Measurements from ENCODE around the gene TWSG1. TPM values are rescaled to one million over a fixed set of nuclear protein-coding genes. Genes with fewer than 3 reads are reported as not detected.

The TWSG1 gene
- total and polyA plus RNA-seq, 2 of the 13 experiments (the other 11 are each of a cell fraction or from before 2014, with no cell fraction given) = 6.6 to 9.4 TPM

DNA sequence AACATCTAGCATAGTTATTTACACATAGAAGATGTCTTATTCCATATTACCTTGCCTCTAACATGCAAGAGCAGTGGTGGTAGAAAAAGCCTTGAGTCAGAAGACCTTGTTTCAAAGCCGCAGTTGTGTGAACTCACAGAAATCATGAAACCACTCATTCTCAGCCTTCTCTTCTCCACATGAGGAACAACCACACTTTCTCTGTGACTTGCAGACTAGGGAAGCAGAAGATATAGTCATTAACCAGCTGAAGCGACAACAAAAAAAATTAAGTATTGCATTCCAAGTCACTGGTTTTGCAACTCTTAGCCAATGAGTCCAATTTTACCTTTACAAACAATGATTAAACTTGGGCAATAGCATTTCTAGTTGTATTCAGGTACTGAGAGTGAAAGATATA lies 19.0 kb downstream of the TWSG1 start (continued):
- no peak for TF ChIP-seq ZNF18 (CRISPR knock-in tag; IDR thresholded peaks at IDR 0.05; ENCODE audit: insufficient replicate concordance)
- TF ChIP-seq TOPORS (CRISPR knock-in tag; IDR thresholded peaks at IDR 0.05) = no peak

DNA sequence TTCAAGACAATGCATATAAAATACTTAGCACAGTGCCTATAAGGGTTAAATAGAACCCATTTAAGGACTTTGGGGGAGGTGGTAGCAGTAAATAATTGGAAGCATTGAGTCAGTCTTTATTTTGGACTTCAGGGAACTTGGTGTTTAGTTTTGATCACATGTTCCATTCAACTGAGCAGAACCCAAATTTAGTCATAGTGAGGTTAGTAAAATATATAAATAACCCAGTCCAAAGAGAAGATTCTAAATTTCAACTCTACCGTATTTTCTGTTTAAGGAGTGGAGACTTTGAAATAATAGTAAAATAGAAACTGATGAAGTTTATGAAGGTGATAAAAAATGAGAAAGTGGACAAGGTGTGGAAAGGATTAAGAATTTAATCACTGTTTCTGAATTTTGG lies 19.7 kb downstream of the TWSG1 start:
- no peaks in the 10 kb centered on the region for H3K9me3 ChIP-seq (ENCODE audit: low read length)
- H3K27ac ChIP-seq (ENCODE audit: extremely low read length, insufficient read depth, low read length) = no peak overlapping the region
- no peak overlapping the region for H2AFZ ChIP-seq (ENCODE audit: low read length)
- no TSS peak for BruUV-seq (replicated peaks)
- intact Hi-C loops (cut with micrococcal nuclease; ENCODE audit: unreplicated experiment) = no loop called here
- no peak overlapping the region for H3K4me2 ChIP-seq (ENCODE audit: low read depth, low read length)
- in situ Hi-C loops (cut with HindIII; ENCODE audit: extremely low pct_ligation_motif_present, low pct_unique_long_range_greater_than_20kb) = no loop called here
- FAIRE-seq (no peak), ATAC-seq (no peak), DNase-seq (ENCODE audit: low spot score) (no peak)
- H3K36me3 ChIP-seq (replicated peaks in 1 of 2; ENCODE audit: control insufficient read depth in 1 of 2, insufficient read depth in 2 of 2, low read length in 2 of 2) = no peaks in the 10 kb centered on the region
- no peak overlapping the region for H3K9ac ChIP-seq (ENCODE audit: insufficient read depth, low read depth, low read length)
- CTCF ChIA-PET (ENCODE audit: low intra/inter-chr PET ratio, low total read pairs) = no interaction called here
- WGBS (ENCODE audit: low lambda C conversion rate) = 93% methylated on average over 1 of the region's 1 CpG
- POLR2A ChIA-PET = no interaction called here
- no peak overlapping the region for H3K4me3 ChIP-seq (replicated peaks in 1 of 3; ENCODE audit: insufficient read depth in 1 of 3, low read depth in 2 of 3, low read length in 3 of 3)
- H3K4me1 ChIP-seq (ENCODE audit: insufficient read depth, low read length) = peaks cover under 1% of the 10 kb centered on the region
- no peaks in the 10 kb centered on the region for H3K27me3 ChIP-seq (ENCODE audit: control insufficient read depth in 1 of 2, insufficient read depth in 2 of 2, low read length in 2 of 2)
- no peaks in the 10 kb centered on the region for H4K20me1 ChIP-seq (ENCODE audit: insufficient read depth, low read length)
- no peaks in the 10 kb centered on the region for H3K79me2 ChIP-seq (ENCODE audit: insufficient read depth, low read length)
- TF ChIP-seq IRX3 (CRISPR knock-in tag; IDR thresholded peaks at IDR 0.05; ENCODE audit: borderline replicate concordance, low read depth) (no peak), PITX1 (CRISPR knock-in tag; IDR thresholded peaks at IDR 0.05) (no peak), MZF1 (CRISPR knock-in tag; IDR thresholded peaks at IDR 0.05; ENCODE audit: borderline replicate concordance) (no peak)

- no peak overlapping the region for H3K27ac ChIP-seq (ENCODE audit: extremely low read length, insufficient read depth, low read length)
- intact Hi-C loops (cut with micrococcal nuclease; ENCODE audit: unreplicated experiment) = no loop called here
- in situ Hi-C loops (cut with HindIII; ENCODE audit: extremely low pct_ligation_motif_present, low pct_unique_long_range_greater_than_20kb) = no loop called here
- POLR2A ChIA-PET = no interaction called here
- H3K9me3 ChIP-seq (ENCODE audit: low read length) = no peaks in the 10 kb centered on the region
- H3K4me2 ChIP-seq (ENCODE audit: low read depth, low read length) = no peak overlapping the region
- H2AFZ ChIP-seq (ENCODE audit: low read length) = no peak overlapping the region
- no peak overlapping the region for H3K9ac ChIP-seq (ENCODE audit: insufficient read depth, low read depth, low read length)
- no peak for ATAC-seq
- no peaks in the 10 kb centered on the region for H3K36me3 ChIP-seq (replicated peaks in 1 of 2; ENCODE audit: control insufficient read depth in 1 of 2, insufficient read depth in 2 of 2, low read length in 2 of 2)
- no peaks in the 10 kb centered on the region for H3K4me1 ChIP-seq (ENCODE audit: insufficient read depth, low read length)
- DNase-seq (ENCODE audit: low spot score) = no peak
- H3K27me3 ChIP-seq (ENCODE audit: control insufficient read depth in 1 of 2, insufficient read depth in 2 of 2, low read length in 2 of 2) = no peaks in the 10 kb centered on the region
- no TSS peak for BruUV-seq (replicated peaks)
- no peak overlapping the region for H3K4me3 ChIP-seq (replicated peaks in 1 of 3; ENCODE audit: insufficient read depth in 1 of 3, low read depth in 2 of 3, low read length in 3 of 3)
- no peaks in the 10 kb centered on the region for H4K20me1 ChIP-seq (ENCODE audit: insufficient read depth, low read length)
- H3K79me2 ChIP-seq (ENCODE audit: insufficient read depth, low read length) = no peaks in the 10 kb centered on the region
- no peak for FAIRE-seq
- CTCF ChIA-PET (ENCODE audit: low intra/inter-chr PET ratio, low total read pairs) = no interaction called here
- WGBS (ENCODE audit: low lambda C conversion rate) = 98% methylated on average over 2 of the region's 2 CpGs
- TF ChIP-seq PLRG1 (conservative IDR thresholded peaks at IDR 0.05) (no peak), ZBTB8A (CRISPR knock-in tag; IDR thresholded peaks at IDR 0.05; ENCODE audit: borderline replicate concordance, low read depth) (no peak), ZNF362 (CRISPR knock-in tag; IDR thresholded peaks at IDR 0.05; ENCODE audit: borderline replicate concordance) (no peak), HNRNPL (IDR thresholded peaks at IDR 0.05; ENCODE audit: low read depth, low read length) (no peak), ZNF775 (CRISPR knock-in tag; IDR thresholded peaks at IDR 0.05; ENCODE audit: borderline replicate concordance) (no peak), ZSCAN9 (CRISPR knock-in tag; IDR thresholded peaks at IDR 0.05; ENCODE audit: borderline replicate concordance) (no peak), ZFP82 (CRISPR knock-in tag; IDR thresholded peaks at IDR 0.05; ENCODE audit: borderline replicate concordance) (no peak), THAP8 (CRISPR knock-in tag; IDR thresholded peaks at IDR 0.05; ENCODE audit: borderline replicate concordance) (no peak), ZNF33A (CRISPR knock-in tag; IDR thresholded peaks at IDR 0.05; ENCODE audit: borderline replicate concordance) (no peak), FOSL2 (CRISPR knock-in tag; IDR thresholded peaks at IDR 0.05) (no peak)
Observed at GRCh38 chr18:9356976-9357375, 22.4 kb downstream of the TWSG1 start.

All from HepG2 (cell line).